Stimulated activated CD4-positive, alpha-beta T cell treated with anti-CD3 and anti-CD28 coated beads, TNF-alpha, amount 100 ng/mL, for 24 hours (primary cell): ENCODE results near the gene RIMBP2.
"Not testable (repeated sequence)": the region's sequence is repeated elsewhere in the genome, so short reads cannot be mapped to it uniquely, and the experiment has no call there.

ENCODE experiments used
- DNase-seq, 3 experiments: peaks; one replicate each; pipeline ENCODE4 v3.0.0-alpha.2; 2020; ENCODE audit warnings: low read depth in 3 of 3

The RIMBP2 gene

DNA sequence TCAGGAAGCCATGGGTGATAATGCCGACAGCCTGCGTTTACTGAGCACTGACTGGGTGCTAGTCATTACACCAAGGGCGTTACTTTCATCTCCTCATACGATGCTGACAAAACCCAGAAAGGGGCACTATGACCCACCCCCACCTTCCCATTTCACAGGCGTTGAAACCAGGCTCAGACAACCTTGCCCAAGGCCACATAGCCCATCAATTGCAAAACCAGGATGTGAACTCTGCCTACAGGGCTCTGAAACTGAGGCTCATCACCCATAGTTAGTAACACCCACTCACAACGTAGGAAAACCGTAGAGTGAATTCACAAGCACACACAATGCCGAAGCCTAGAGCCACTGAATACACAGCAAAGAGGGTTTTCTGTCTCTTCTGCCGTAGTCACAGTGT, 119.9 kb downstream of the RIMBP2 start:
- no peak for DNase-seq

DNA sequence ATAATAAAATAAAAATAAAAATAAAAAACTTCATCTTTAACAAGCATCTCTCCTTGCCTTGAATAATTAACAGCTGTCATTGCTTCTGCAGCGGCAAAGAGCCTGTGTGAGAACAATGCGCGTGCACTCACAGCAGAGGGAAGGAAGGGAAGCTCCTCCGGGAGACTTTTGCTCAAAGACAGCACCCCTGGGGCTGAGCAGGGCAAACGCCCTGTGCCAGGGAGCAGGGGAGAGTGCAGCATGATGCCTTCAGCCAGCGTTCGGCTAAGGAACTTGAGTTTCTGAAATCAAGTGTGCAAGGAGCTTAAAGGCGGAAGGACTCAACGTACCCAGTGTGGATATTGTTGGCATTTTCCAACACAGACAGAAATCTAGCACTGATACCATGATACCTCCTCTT, 120.5 kb downstream of the RIMBP2 start:
- no peak for DNase-seq

DNA sequence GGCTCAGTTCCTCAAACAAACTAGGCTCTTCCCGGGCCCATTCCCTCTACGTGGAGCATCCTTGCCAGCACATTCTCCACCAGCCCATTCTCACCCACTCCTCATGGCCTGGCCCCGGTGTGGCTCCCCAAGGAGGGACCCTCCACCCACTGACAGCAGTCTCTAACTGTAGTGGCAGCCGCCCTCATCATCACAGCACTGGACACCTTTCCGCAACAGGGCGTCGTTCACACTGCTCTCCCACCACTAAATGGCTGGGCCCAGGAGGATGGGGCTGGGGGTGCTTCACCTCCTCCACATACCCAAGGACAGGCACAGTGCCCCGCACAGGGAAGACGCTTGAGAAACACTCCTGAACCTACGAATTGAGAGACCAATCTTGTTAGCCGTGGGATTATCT, 123.0 kb downstream of the RIMBP2 start:
- DNase-seq, result no peak

DNA sequence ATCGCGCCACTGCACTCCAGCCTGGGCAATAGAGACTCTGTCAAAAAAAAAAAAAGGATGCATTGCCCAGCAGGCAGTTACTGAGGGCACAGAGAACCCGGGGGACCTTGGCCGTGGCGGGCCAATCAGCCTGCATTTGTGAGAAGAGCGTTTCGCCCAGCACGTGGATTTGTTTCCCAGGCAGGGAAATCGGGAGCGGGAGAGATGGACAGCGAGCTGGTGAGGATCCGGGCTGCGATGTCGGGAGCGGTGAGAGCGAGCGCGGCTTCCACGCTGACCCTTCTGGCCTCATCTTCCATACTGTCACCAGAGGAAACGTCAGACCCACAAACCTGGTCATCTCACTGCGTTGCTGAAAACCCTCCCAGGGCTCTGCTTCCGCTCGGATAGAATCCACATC, 123.5 kb downstream of the RIMBP2 start:
- no peak for DNase-seq

DNA sequence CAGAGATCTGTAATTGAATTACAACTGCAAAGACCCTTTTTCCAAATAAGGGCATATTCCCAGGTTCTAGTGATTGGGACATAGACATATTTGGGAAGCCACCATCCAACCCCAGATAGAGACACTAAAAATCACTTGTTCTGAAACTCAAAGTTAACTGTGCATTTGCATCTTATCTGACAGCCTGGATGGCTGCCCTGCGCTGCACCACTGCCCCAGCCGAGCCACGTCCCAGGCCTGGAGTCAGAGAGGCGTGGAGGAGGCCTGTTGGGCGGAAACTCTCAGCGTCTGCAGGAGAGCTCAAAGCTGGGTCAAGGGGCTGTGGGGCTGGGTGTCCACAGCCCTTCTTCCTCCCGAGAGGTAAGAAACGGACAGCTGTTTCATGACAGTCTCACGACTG, 124.4 kb downstream of the RIMBP2 start:
- no peak for DNase-seq

DNA sequence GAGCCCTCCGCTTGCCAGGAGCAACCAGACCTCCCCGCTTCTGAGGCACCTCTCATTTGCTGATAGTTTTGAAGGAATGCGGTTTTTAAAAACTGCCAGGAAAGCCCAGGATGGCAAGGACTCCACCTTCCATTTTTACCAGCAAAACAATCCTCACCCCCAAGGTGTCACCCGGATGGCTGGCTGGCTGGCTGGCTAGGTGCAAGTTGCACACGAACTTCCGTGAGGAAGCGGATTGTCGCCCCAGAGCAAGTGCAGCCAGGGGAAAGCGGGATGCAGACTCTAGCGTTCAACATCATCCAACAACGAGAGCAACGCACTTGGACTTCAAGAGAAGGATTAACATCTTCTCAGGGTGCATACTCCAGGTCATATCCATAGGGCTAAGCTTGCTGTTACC, 125.4 kb downstream of the RIMBP2 start:
- no peak for DNase-seq

DNA sequence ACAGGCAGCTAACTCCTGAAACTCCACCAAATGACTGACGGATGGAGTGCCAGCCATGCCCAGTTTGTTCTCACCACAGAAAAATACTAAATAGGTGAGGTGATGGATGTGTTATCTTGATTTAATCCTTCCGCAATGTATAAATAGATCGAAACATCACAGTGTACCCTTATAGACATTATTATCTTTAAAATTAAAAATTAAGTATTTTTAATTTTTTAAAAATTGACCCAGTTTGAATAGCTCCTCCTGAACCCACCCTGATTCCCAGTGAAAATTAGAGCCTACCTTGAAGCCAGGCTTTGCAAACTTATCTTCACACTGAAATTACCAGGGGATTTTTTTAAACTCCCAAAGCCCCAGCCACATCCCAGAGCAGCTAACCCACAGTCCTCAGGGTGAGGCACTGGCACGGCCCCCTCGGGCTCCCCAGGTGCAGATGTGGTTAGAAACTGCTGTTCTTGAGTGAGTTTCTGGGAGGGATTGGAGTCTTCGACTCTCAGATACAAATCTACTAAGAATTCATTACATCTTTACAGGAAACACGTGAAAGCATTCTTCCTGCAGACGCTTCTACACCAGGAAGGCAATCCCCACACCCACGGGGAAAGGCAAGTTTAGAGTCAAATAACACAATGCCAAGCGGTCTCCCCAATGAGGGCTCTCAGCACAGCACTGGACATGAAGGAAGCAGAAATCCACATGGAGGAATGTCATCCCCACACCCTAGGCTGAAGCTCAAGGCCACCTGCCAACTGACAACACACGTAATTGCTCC, 126.4 kb downstream of the RIMBP2 start:
- no peak for DNase-seq

DNA sequence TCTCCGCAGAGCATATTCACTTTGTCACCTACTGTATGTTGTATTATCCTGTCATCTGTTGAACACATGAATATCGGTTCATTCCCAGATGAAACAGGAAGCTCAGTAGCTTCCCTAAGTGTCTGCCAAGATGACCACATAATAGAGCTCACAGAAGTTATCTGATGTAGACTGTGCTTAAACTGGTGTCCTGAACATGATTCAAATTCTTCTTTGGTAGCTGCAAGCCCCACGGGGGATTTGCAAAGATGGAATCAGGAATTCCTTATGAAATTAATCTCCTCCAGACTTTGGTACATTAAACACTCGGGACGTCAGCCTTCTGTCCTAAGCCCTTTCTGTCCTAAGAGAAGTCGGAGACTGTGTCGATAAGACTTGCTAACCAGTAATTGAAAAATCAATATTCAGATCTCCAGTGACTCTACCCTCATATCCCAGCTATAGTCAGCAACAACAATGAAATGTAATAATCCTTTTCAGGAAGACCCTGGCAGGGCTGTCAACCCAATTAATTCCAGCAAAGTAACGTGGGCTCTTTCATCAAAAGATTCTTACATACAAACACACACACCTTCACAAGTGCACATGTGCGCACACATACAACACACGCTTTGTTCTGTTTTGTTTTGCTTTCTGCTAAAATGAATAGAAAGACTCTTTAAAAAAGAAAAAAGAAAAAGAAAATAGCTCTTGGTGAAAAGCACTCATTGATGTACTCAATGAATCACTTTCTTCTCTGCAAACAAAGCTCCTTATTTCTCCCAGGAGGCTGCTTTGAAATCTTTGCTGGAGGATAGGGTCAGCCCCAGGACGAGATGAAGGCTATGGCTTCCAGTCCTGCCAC, 127.2 kb downstream of the RIMBP2 start:
- no peak for DNase-seq

DNA sequence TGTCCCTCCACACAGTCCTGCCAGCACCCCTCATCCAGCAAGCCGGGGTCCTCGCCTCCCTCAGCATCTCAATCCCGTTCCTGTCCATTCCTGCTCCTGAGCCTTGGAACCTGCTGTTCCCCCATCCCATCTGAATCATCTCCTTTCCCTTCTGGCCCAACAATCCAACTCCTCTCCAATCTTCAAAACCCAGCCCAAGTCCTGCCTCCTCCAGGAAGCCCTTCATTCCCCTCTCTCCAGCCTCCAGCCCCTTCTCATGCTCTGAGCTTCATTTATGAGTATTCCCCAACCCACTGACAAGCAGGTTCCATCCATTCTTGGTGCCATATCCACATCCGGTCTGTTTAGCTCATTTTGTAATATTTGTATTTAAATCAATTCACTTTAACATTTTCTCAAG, 128.1 kb downstream of the RIMBP2 start:
- no peak for DNase-seq

DNA sequence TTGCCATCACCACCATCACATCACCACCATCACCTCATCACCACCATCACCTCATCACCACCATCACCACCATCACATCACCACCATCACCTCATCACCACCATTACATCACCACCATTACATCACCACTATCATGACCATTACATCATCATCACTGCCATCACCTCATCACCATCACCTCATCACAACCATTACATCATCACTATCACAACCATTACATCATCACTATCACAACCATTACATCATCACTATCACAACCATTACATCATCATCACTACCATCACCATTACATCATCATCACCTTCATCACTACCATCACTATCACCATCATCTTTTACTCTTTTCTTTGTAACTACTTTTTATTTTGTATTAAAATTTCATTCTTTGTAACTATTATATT, 131.6 kb downstream of the RIMBP2 start:
- DNase-seq, result not testable (repeated sequence)

DNA sequence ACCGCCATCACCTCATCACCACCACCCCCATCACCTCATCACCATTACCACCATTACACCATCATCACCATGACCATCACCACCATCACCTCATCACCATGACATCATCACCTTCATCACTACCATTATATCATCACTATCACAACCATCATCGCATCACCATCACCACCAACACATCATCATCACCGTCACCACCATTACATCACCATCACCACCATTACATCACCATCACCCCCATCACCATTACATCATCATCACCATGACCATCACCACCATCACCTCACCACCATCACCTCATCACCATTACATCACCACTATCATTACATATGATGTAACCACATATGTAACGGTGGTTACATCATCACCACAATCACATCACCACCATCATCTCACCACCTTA, 132.3 kb downstream of the RIMBP2 start:
- DNase-seq, result no peak

DNA sequence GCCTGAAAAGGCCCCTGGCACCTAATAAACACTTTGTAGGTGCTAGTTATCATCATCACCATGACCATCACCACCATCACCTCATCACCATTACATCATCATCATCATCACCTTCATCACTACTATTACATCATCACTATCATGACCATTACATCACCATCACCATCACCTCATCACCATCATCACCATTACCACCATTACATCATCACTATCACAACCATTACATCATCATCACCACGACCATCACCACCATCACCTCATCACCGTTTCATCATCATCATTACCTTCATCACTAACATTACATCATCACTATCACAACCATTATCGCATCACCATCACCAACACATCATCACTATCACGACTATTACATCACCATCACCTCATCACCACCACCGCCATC, 132.8 kb downstream of the RIMBP2 start:
- no peak for DNase-seq

DNA sequence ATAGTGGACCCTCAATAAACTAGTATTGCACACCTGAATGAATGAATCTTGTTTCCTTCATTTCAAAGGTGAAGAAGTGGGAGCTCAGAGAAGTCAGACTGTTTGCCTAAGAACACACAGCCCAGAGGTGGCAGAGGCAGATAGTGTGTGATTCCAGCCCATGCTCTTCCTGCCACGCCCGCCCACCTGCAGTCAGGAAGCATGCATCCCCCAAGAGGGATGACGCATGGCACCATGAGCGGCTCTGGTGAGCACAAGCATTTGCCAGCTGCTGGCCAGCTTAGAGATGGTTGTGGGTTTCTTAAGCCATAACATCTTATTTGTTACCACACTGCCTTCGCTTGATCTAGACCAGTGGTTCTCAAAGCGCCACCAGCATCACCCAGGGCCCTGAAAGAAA, 133.8 kb downstream of the RIMBP2 start:
- no peak for DNase-seq

DNA sequence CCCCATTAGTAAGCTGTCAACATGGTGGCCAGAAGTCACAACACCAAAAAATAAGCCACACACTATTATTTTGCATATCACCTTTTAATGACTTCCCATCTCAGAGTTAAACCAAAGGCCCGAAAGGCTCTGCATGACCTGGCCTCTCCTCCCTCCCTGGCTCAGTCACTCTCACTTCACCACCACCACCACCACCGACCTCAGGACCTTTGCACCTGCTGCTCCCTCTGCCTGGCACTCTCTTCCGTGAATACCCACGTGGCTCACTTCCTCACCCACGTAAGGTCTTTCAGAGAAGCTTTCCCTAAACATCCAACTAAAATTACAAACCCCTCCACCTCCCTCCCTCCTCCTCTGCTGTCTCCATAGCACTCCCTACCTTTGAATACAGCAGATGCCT, 134.3 kb downstream of the RIMBP2 start:
- no peak for DNase-seq

DNA sequence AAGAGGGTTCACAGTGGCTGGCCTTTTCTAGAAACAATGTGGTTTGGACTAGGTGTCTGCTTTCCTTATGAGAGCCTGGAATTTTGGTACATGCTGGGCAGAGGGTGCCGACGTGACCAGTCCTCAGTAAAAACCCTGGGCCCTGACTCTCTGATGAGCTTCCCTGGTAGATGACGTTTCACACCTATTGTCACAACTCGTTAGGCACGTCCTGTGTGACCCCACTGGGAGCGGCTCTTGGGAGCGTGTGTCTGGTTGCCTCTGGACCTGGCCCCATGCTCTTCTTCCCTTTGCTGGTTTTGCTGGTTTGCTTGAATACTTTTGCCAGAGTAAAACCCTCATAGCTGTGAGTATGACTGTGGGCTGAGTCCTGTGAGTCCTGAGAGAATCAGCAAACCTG, 136.9 kb downstream of the RIMBP2 start:
- no peak for DNase-seq

DNA sequence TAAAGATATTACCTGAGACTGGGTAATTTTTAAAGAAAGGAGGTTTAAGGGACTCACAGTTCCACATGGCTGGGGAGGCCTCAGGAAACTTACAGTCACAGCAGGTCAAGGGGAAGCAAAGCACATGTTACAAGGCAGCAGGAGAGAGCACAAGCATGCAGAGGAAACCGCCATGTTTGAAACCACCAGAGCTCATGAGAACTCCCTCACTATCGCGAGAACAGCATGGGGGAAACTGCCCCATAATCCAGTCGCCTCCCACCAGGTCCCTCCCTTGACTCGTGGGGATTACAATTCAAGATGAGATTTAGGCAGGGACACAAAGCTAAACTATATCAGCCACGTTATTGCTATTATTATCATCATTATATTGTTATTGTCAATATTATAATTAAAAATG, 138.7 kb downstream of the RIMBP2 start:
- no peak for DNase-seq

DNA sequence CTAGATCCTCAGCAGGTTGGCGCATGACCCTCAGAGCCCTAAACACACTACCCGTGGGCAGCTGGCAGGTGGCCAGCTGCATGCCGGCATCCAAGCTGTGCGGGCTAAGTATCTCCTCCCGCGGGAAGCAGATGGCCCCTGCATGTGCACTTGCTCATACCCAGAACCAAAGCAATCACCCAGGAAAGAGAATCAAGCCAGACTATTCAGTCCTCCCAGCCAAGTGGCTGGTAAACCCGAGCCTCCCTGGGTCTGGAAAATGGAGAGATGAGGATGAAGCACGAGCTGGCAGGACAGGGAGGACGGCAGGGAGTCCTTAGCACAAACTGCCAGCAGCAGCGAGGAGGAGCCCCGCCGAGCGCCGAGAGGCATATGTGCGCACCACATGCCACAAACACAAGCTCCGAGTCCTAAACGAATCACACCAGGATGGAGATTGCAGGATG, 139.7 kb downstream of the RIMBP2 start:
- DNase-seq, result no peak

DNA sequence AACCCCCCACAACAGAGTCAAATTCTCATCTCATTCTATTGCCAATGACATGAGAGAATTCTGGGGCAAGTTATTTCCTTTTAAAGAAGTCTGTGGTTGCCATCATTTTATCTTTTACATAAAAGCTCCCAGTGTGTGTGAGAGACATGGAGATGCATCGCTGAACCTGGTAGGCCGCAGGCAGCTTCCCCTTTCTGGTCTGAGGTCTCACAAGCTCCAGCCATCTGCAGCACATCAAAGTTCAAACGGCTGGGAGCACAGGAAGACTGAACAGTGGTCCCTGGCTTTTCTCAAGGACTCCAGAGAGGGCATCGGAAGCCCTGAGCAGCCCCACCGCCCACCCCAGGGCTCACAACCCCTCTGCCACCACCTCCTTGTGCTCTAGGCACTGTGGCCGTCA, 141.7 kb downstream of the RIMBP2 start:
- DNase-seq, result no peak

DNA sequence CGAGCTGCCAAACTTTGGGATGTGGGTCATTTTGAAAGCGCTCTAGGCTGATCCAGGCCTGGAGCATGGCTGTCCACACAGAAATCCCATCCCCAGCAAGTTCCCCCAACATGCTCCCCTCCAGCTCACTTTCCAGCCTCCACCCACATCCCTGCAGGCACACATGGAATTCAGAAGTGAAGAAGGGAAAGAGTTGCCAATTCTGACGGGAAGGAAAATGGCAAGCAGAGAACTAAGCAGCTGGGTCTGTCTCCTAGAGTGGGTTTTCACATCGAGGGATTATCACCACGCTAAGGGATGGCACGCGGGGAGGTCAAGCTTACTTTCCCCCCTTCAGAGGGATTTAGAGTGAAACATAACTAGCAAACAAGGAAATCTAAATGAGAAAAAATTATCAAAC, 142.3 kb downstream of the RIMBP2 start:
- no peak for DNase-seq

DNA sequence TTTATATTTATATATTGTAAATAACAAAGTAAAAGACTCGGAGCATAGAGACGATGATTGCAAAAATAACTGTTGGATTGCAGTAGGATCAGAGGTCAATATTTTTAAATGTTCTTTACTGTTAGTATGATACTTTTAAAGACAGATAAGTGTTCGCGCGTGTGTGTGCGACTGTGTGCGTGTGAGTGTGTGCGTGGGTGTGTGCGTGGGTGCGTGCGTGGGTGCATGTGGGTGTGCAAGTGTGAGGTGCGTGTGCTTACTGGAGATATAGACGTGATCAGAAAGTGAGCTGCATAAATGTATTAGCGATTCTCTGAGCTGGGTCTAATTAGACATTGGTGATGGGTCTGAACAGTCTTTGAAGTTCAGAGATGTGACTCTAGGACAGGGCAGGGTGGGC, 142.9 kb downstream of the RIMBP2 start:
- no peak for DNase-seq

DNA sequence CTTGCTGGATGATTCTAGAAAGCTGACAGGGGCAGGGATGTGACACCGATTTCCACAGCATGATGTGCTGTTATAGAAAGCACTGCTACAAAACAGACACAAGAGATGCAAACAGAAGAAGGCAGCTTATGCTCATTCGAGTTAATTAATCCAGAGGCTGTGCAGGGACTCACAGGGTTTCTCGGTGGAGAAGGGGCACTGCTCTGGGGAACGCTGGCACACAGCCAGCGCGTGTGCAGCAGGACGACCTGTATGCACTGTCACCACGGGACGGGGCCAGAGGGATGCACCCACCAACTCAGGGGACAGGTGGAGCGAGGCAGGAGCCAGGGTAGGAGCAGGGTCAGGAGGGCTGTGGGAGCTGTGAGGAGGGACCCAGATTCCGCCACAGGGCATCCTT, 143.5 kb downstream of the RIMBP2 start:
- no peak for DNase-seq

DNA sequence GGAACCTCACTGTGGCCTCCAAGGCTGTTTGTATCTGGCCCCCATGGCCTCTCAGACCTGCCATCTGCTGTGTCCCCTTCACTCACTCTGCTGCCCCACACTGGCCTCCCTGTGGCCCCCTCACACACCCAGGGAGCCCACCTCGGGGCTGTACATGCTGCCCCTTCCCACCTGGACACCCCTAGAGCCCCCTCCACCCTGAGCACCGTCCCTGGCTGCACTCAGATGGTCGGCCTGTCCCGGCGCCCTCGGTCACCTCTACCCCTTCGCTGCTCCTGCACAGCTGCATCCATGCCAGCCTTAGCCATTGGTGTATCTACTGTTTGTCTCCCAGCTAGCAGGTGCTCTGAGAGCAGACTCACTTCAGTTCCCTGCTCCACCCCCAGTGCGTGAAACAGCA, 144.4 kb downstream of the RIMBP2 start:
- DNase-seq, result no peak

DNA sequence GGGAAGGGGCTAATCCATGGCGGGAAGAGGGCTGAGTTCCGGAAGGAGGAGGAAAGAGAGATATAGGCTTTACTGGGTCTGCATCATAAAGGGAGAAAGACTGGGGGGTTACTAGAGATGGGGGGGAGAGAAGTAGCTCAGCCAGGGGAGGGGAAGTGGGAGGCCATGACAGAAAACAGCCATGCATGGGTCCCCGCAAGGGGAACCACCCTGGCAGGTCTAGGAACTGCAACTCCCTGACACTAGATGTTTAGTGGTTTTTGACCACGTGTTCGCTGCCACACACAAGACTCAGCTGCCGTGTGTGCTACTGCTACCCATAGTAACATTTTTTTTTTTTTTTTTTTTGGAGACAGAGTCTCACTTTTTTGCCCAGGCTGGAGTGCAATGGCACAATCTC, 145.0 kb downstream of the RIMBP2 start:
- DNase-seq, result no peak
